H1 (cell line): ENCODE measurements around the gene ARAP2. TPM values are rescaled to one million over a fixed set of nuclear protein-coding genes. Genes with fewer than 3 reads are reported as not detected.

Source experiments
- BRCA1 ChIP-seq: IDR thresholded peaks from 2 replicates; pipeline ENCODE4 v1.6.1; 2012; ENCODE audit warnings: low read depth, low read length, improper control_type of control experiment
- CBX5 ChIP-seq: fragments of 300-800, 300-1000 bp; sonication (generic); IDR thresholded peaks from 2 replicates; pipeline ENCODE4 v1.7.1; 2016; ENCODE audit warnings: antibody characterized with exemption, low read length, low read depth
- CHD2 ChIP-seq: IDR thresholded peaks from 2 replicates; pipeline ENCODE4 v1.6.1; 2012; ENCODE audit warnings: low read length, improper control_type of control experiment
- CHD7 ChIP-seq: fragments of 300-600 bp; sonication (generic); IDR thresholded peaks from 2 replicates; pipeline ENCODE4 v1.7.1; 2012; ENCODE audit warnings: low read length, moderate library complexity, mild to moderate bottlenecking, inconsistent platforms; ENCODE audit not compliant: insufficient replicate concordance
- FOSL1 ChIP-seq: IDR thresholded peaks from 2 replicates; pipeline ENCODE4 v1.6.1; 2011; ENCODE audit warnings: mild to moderate bottlenecking, low read depth, low read length, moderate library complexity; ENCODE audit not compliant: insufficient read depth
- HDAC6 ChIP-seq: IDR thresholded peaks from one replicate; pipeline ENCODE4 v1.7.1; 2012; ENCODE audit warnings: low read depth, mild to moderate bottlenecking, inconsistent platforms, low read length, moderate library complexity
- MAFK ChIP-seq: IDR thresholded peaks from 2 replicates; pipeline ENCODE4 v1.6.1; 2012; ENCODE audit warnings: low read depth, mild to moderate bottlenecking, improper control_type of control experiment, low read length
- POLR2A ChIP-seq, 2 experiments: IDR thresholded peaks; 1 replicate in 1 of 2; 2 replicates in 1 of 2; pipeline ENCODE4 v1.6.1; 2011; ENCODE audit warnings: low read depth in 2 of 2, low read length in 2 of 2, mild to moderate bottlenecking in 2 of 2; ENCODE audit errors: control extremely low read depth in 1 of 2
- SAP30 ChIP-seq: fragments of 300-600 bp; sonication (generic); IDR thresholded peaks from 2 replicates; pipeline ENCODE4 v1.7.1; 2012; ENCODE audit warnings: low read length, moderate library complexity, mild to moderate bottlenecking, inconsistent platforms; ENCODE audit not compliant: insufficient read depth, insufficient replicate concordance
- SP2 ChIP-seq: IDR thresholded peaks from 2 replicates; pipeline ENCODE4 v1.6.1; 2012; ENCODE audit warnings: mild to moderate bottlenecking, low read length, inconsistent platforms
- USF2 ChIP-seq: IDR thresholded peaks from 2 replicates; pipeline ENCODE4 v1.6.1; 2011; ENCODE audit warnings: low read length, improper control_type of control experiment
- ZNF274 ChIP-seq: IDR thresholded peaks from 2 replicates; pipeline ENCODE4 v1.7.0; 2012; ENCODE audit warnings: low read length, borderline replicate concordance; ENCODE audit errors: extremely low read depth
- polyA plus RNA-seq, 7 experiments: library from polyadenylated mRNA; depleted of rRNA in 3 of 7; stranded (reverse) in 5 of 7; unstranded in 2 of 7; fragments of >200 nt in 5 of 7; fragments of 200-250 nt in 2 of 7; gene quantifications; 1 replicate in 5 of 7; 2 replicates in 1 of 7; 4 replicates in 1 of 7; pipeline versions ENCODE4 v1.2.1 to v1.2.3, GENCODE V29; 2011 to 2013; ENCODE audit warnings: missing spikeins in 2 of 7, mixed read lengths in 2 of 7
- total RNA-seq: library from RNA; stranded (reverse); fragmentation: NEBNext Ultra II Directional; extraction: Animal tissue kit (Norgen Biotek cat#: 25700); gene quantifications from 2 replicates; pipeline ENCODE4 v1.2.1, GENCODE V29; 2021

ARAP2 gene
- total and polyA plus RNA-seq, 2 of the 8 experiments (the other 6 are each of a cell fraction or from before 2014, with no cell fraction given) = 0.15 to 2.3 TPM

DNA sequence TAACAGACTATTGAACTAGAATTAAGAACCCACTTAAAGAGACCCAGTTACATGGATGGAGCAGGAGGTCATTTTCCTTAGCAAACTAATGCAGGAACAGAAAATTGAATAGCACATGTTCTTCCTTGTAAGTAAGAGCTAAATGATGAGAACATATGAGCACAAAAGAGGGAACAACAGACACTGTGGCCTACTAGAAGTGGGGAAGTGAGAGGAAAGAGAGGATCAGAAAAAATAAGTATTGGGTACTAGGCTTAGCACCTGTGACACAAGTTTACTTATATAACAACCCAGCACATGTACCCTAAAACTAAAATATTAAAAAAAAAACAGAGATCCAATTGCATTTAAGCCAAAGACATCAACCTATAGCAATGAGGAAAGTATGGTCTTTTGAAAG is 26.2 kb downstream of the ARAP2 start (continued):
- no peak for TF ChIP-seq CHD7
- TF ChIP-seq SAP30 = no peak
- no peak for TF ChIP-seq CBX5
- TF ChIP-seq MAFK = no peak
- no peak for TF ChIP-seq SP2
- TF ChIP-seq USF2 = no peak
- no peak for TF ChIP-seq BRCA1
- no peak for TF ChIP-seq CHD2
- TF ChIP-seq POLR2A (IDR thresholded peaks at IDR 0.05; ENCODE audit: control extremely low read depth in 1 of 2, low read depth in 2 of 2, low read length in 2 of 2) = no peak
- TF ChIP-seq ZNF274 = no peak
- TF ChIP-seq HDAC6 = no peak
- TF ChIP-seq FOSL1 = no peak
